Keratinocyte (primary cell): ENCODE measurements around the gene MAPK1. TPM values are rescaled to one million over a fixed set of nuclear protein-coding genes. Genes with fewer than 3 reads are reported as not detected.
"Not testable (repeated sequence)": the region's sequence is repeated elsewhere in the genome, so short reads cannot be mapped to it uniquely, and the experiment has no call there.

Experiments
- DNase-seq: peaks from one replicate; pipeline ENCODE4 v3.0.0-alpha.2; 2011; ENCODE audit warnings: low read depth, missing footprints, low spot score
- FAIRE-seq: peaks from 2 replicates; lab custom pipeline; 2011; peaks lifted over from hg19 to GRCh38; lab: Jason Lieb, UNC
- H2AFZ ChIP-seq: 2 replicates; pipeline ENCODE4 v1.6.0; 2012; ENCODE audit warnings: low read length, control low read depth, inconsistent platforms; ENCODE audit not compliant: control insufficient read depth
- H3K27ac ChIP-seq: 2 replicates; pipeline ENCODE4 v1.5.1; 2011; ENCODE audit warnings: low read length; ENCODE audit not compliant: control insufficient read depth, insufficient read depth
- H3K27me3 ChIP-seq: 3 replicates; pipeline ENCODE4 v1.6.0; 2011; ENCODE audit warnings: low read length; ENCODE audit not compliant: control insufficient read depth, insufficient read depth; ENCODE audit errors: extremely low read depth
- H3K36me3 ChIP-seq, 2 experiments: 2 replicates in 1 of 2; 3 replicates in 1 of 2; pipeline ENCODE4 v1.5.1; 2011; ENCODE audit warnings: low read length in 2 of 2, mild to moderate bottlenecking in 1 of 2; ENCODE audit not compliant: control insufficient read depth in 2 of 2, insufficient read depth in 2 of 2; ENCODE audit errors: extremely low read depth in 1 of 2
- H3K4me1 ChIP-seq: 3 replicates; pipeline ENCODE4 v1.5.1; 2011; ENCODE audit warnings: low read length; ENCODE audit not compliant: control insufficient read depth, insufficient read depth; ENCODE audit errors: extremely low read depth
- H3K4me2 ChIP-seq: 3 replicates; pipeline ENCODE4 v1.6.0; 2011; ENCODE audit warnings: low read depth, low read length; ENCODE audit not compliant: control insufficient read depth, insufficient read depth; ENCODE audit errors: extremely low read depth
- H3K4me3 ChIP-seq, 3 experiments: fragments of 200-600 bp in 1 of 3; sonication (generic) in 1 of 3; 2 replicates in 2 of 3; 3 replicates in 1 of 3; pipeline ENCODE4 v1.5.1; 2011 to 2016; ENCODE audit warnings: low read length in 3 of 3, mild to moderate bottlenecking in 3 of 3, control low read depth in 2 of 3, inconsistent platforms in 1 of 3, low read depth in 1 of 3, mixed read lengths in 1 of 3, mixed run types in 1 of 3, moderate library complexity in 1 of 3; ENCODE audit not compliant: control insufficient read depth in 2 of 3, insufficient read depth in 2 of 3; ENCODE audit errors: extremely low read depth in 1 of 3
- H3K79me2 ChIP-seq: 2 replicates; pipeline ENCODE4 v1.6.0; 2012; ENCODE audit warnings: low read length; ENCODE audit not compliant: control insufficient read depth, insufficient read depth
- H3K9ac ChIP-seq: 3 replicates; pipeline ENCODE4 v1.6.0; 2011; ENCODE audit warnings: low read length; ENCODE audit not compliant: control insufficient read depth, insufficient read depth; ENCODE audit errors: extremely low read depth
- H3K9me1 ChIP-seq: 3 replicates; pipeline ENCODE4 v1.6.0; 2011; ENCODE audit warnings: low read length; ENCODE audit not compliant: control insufficient read depth, insufficient read depth; ENCODE audit errors: extremely low read depth
- H3K9me3 ChIP-seq: 2 replicates; pipeline ENCODE4 v1.5.1; 2012; ENCODE audit warnings: low read depth, low read length; ENCODE audit not compliant: control insufficient read depth
- H4K20me1 ChIP-seq: 3 replicates; pipeline ENCODE4 v1.6.0; 2011; ENCODE audit warnings: low read length; ENCODE audit not compliant: control insufficient read depth, insufficient read depth; ENCODE audit errors: extremely low read depth
- CTCF ChIP-seq, 3 experiments: IDR thresholded peaks in 1 of 3; conservative IDR thresholded peaks in 1 of 3; optimal IDR thresholded peaks in 1 of 3; 2 replicates in 2 of 3; 3 replicates in 1 of 3; pipeline versions ENCODE3 to v1.5.1; 2011; ENCODE audit warnings: low read length in 3 of 3, mild to moderate bottlenecking in 3 of 3, moderate library complexity in 2 of 3, control low read depth in 1 of 3, inconsistent platforms in 1 of 3; ENCODE audit not compliant: insufficient read depth in 2 of 3; ENCODE audit errors: extremely low read depth in 1 of 3
- EZH2 ChIP-seq: IDR thresholded peaks from one replicate; pipeline ENCODE4 v1.6.1; 2012; ENCODE audit warnings: inconsistent platforms, mild to moderate bottlenecking, low read length, moderate library complexity
- dilution Hi-C: fragments of 300-500 bp; cut with MboI; formaldehyde crosslinking; loops from one replicate; pipeline ENCODE4 v1.7.0; 2020; ENCODE audit warnings: low sequenced_read_pairs; ENCODE audit not compliant: extremely low pct_ligation_motif_present
- polyA plus RNA-seq, 5 experiments: library from polyadenylated mRNA; depleted of rRNA in 3 of 5; stranded (reverse) in 3 of 5; stranded (forward) in 1 of 5; unstranded in 1 of 5; fragments of >200 nt; gene quantifications; 1 replicate in 1 of 5; 2 replicates in 3 of 5; 3 replicates in 1 of 5; pipeline versions ENCODE4 v1.2.1 to v1.2.3, GENCODE V29; 2011 to 2012; ENCODE audit warnings: missing spikeins in 2 of 5, low read depth in 1 of 5, low replicate concordance in 1 of 5

Gene MAPK1
- polyA plus RNA-seq, 1 donor (not counting 4 experiments of a cell fraction or from before 2014, with no cell fraction given): 136 TPM

DNA sequence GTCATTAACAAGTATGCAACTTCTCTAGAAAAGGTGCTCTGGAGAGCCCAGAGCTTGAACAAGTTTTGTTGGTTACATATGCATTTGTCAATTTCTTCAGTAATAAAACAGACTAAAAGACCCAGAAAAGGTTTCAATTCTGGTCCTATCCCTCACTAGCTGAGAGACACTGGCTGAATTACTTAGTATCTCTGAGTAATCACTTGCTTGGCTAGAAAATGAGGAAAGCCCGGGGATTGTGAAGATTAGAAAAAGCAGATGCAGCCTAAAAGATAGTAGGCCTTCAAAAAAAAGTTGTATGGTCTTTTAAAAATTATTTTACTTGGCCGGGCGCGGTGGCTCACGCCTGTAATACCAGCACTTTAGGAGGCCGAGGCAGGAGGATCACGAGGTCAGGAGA is 41.2 kb downstream of the MAPK1 start:
- Histone ChIP-seq H3K4me1 (peaks cover 22% of the 10 kb centered on the region), H4K20me1 (peaks cover 18% of the 10 kb centered on the region)
- FAIRE-seq: no peak

GRCh38 chr22:21824962-21825361 is 42.5 kb downstream of the MAPK1 start:
- H3K27ac ChIP-seq, H3K9ac ChIP-seq, DNase-seq, H3K36me3 ChIP-seq, H3K9me3 ChIP-seq, dilution Hi-C loops, H3K9me1 ChIP-seq, H3K27me3 ChIP-seq, H3K4me3 ChIP-seq, H3K4me2 ChIP-seq, H2AFZ ChIP-seq, FAIRE-seq: not testable (repeated sequence)
- Histone ChIP-seq H3K79me2 (peaks cover 96% of the 10 kb centered on the region), H4K20me1 (peaks cover 16% of the 10 kb centered on the region), H3K4me1 (peaks cover 18% of the 10 kb centered on the region)

More for the DNA sequence above, 41.2 kb downstream of the MAPK1 start:
- H2AFZ ChIP-seq: no peak overlapping the region
- no peaks in the 10 kb centered on the region for H3K36me3 ChIP-seq
- peaks cover 98% of the 10 kb centered on the region for H3K79me2 ChIP-seq
- no peak for DNase-seq
- H3K9me3 ChIP-seq: no peaks in the 10 kb centered on the region
- peaks cover 3% of the 10 kb centered on the region for H3K9me1 ChIP-seq
- dilution Hi-C loops: no loop called here
- no peak overlapping the region for H3K27ac ChIP-seq
- TF ChIP-seq CTCF (optimal IDR thresholded peaks at IDR 0.05 in 1 of 3, IDR thresholded peaks at IDR 0.05 in 1 of 3, conservative IDR thresholded peaks at IDR 0.05 in 1 of 3; ENCODE audit: extremely low read depth in 1 of 3, insufficient read depth in 2 of 3, low read length in 3 of 3) (no peak), EZH2 (no peak)
- no peaks in the 10 kb centered on the region for H3K27me3 ChIP-seq
- H3K4me2 ChIP-seq: no peak overlapping the region
- no peak overlapping the region for H3K4me3 ChIP-seq
- no peak overlapping the region for H3K9ac ChIP-seq

GRCh38 chr22:21824445-21824912 is 43.0 kb downstream of the MAPK1 start:
- Histone ChIP-seq H3K9ac (no peak overlapping the region), H4K20me1 (peaks cover 14% of the 10 kb centered on the region), H3K4me1 (peaks cover 18% of the 10 kb centered on the region), H3K27me3 (no peaks in the 10 kb centered on the region), H3K9me3 (no peaks in the 10 kb centered on the region), H3K79me2 (peaks cover 93% of the 10 kb centered on the region), H2AFZ (no peak overlapping the region), H3K9me1 (peaks cover 3% of the 10 kb centered on the region), H3K36me3 (no peaks in the 10 kb centered on the region), H3K4me2 (no peak overlapping the region), H3K27ac (no peak overlapping the region), H3K4me3 (no peak overlapping the region)
- FAIRE-seq (no peak), DNase-seq (no peak)
- dilution Hi-C loops: no loop called here
- TF ChIP-seq EZH2 (no peak), CTCF (optimal IDR thresholded peaks at IDR 0.05 in 1 of 3, IDR thresholded peaks at IDR 0.05 in 1 of 3, conservative IDR thresholded peaks at IDR 0.05 in 1 of 3; ENCODE audit: extremely low read depth in 1 of 3, insufficient read depth in 2 of 3, low read length in 3 of 3) (no peak)
